ENCODE data around the gene SELENOM.
"Not testable (repeated sequence)": the region's sequence is repeated elsewhere in the genome, so short reads cannot be mapped to it uniquely, and the experiment has no call there.

Gene SELENOM

GRCh38 chr22:31102441-31103081 lies 4.8 kb downstream of the SELENOM start:
- FAIRE-seq (no peak), DNase-seq (ENCODE audit: insufficient read length, low spot score) (no peak)
- TF ChIP-seq, protein P1, sequence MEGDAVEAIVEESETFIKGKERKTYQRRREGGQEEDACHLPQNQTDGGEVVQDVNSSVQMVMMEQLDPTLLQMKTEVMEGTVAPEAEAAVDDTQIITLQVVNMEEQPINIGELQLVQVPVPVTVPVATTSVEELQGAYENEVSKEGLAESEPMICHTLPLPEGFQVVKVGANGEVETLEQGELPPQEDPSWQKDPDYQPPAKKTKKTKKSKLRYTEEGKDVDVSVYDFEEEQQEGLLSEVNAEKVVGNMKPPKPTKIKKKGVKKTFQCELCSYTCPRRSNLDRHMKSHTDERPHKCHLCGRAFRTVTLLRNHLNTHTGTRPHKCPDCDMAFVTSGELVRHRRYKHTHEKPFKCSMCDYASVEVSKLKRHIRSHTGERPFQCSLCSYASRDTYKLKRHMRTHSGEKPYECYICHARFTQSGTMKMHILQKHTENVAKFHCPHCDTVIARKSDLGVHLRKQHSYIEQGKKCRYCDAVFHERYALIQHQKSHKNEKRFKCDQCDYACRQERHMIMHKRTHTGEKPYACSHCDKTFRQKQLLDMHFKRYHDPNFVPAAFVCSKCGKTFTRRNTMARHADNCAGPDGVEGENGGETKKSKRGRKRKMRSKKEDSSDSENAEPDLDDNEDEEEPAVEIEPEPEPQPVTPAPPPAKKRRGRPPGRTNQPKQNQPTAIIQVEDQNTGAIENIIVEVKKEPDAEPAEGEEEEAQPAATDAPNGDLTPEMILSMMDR (IDR thresholded peaks at IDR 0.05; ENCODE audit: insufficient read depth, missing control alignments): no peak

- DNase-seq (ENCODE audit: insufficient read length, low spot score) (no peak), FAIRE-seq (no peak)
- TF ChIP-seq, protein P1 (IDR thresholded peaks at IDR 0.05; ENCODE audit: insufficient read depth, missing control alignments): no peak
Observed at GRCh38 chr22:31100762-31101525, 6.4 kb downstream of the SELENOM start.

- FAIRE-seq (no peak), DNase-seq (ENCODE audit: insufficient read length, low spot score) (no peak)
- TF ChIP-seq, protein P1 (IDR thresholded peaks at IDR 0.05; ENCODE audit: insufficient read depth, missing control alignments): no peak
Observed at GRCh38 chr22:31099841-31100761, 7.3 kb downstream of the SELENOM start.

DNA sequence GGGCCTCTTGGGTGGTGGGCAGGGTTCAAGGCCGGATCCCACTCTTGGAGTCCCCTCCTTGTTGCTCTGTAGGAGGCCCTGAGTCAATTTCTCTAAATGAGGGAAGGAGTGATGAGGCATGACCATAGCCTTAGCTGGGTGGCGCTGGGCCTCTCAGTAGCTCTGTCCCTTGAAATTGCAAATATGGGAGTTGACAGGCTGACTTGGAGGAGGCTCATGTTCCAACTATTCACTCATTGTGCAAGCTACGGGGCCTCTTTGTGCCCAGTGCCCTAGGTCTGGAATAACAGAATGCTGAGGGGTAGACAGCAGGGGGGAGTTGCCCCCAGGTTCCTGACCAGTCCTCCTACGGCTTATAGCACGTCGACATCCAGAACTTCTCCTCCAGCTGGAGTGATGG lies 8.0 kb downstream of the SELENOM start:
- DNase-seq (ENCODE audit: insufficient read length, low spot score): no peak
- TF ChIP-seq, protein P1 (IDR thresholded peaks at IDR 0.05; ENCODE audit: insufficient read depth, missing control alignments): no peak
- FAIRE-seq: no peak

DNA sequence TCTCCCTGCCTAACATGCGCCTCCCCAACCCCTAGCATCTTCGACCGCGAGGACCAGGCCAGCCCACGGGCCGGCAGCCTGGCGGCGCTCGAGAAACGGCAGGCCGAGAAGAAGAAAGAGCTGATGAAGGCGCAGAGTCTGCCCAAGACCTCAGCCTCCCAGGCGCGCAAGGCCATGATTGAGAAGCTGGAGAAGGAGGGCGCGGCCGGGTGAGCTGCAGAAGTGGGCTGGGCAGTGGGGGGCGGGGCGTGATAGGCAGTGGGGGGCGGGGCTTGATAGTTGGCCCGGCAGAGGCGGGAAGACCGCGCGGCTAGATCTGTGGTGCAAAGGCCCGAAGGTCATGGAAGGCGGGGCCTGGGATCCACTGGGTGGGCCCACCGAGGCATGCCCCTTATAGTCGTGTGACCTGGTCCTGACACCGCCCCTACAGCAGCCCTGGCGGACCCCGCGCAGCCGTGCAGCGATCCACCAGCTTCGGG lies 8.7 kb downstream of the SELENOM start:
- TF ChIP-seq, protein P1 (IDR thresholded peaks at IDR 0.05; ENCODE audit: insufficient read depth, missing control alignments): no peak
- DNase-seq (ENCODE audit: insufficient read length, low spot score): no peak
- no peak for FAIRE-seq

- TF ChIP-seq, protein P1 (IDR thresholded peaks at IDR 0.05; ENCODE audit: insufficient read depth, missing control alignments): no peak
- FAIRE-seq: no peak
- no peak for DNase-seq (ENCODE audit: insufficient read length, low spot score)
Observed at GRCh38 chr22:31097941-31098631, 9.3 kb downstream of the SELENOM start.

DNA sequence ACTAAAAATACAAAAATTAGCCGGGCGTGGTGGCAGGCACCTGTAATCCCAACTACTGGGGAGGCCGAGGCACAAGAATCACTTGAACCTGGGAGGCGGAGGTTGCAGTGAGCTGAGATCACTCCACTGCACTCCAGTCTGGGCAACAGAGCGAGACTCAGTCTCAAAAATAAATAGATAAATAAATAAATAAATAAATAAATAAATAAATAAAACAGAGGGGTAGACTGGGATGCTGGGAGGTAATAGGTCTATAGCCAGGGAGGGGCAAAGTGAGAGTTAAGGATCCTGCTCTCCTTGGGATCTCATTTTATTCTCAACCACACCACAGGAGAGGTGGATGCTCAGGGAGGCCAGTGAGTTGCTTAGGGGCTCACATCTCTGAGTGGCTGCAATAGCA lies 9.8 kb downstream of the SELENOM start:
- not testable (repeated sequence) for FAIRE-seq; DNase-seq (ENCODE audit: insufficient read length, low spot score)
